ENCODE measurements around the gene RNPEP. TPM values are rescaled to one million over a fixed set of nuclear protein-coding genes. Genes with fewer than 3 reads are reported as not detected.

The RNPEP gene
- total RNA-seq, 1 experiment from 2014 or later = 99.8 TPM

- H3K4me1 ChIP-seq (ENCODE audit: control insufficient read depth, insufficient read depth, low read length) = peaks cover 52% of the 10 kb centered on the region
- TF ChIP-seq POLR2AphosphoS5 (IDR thresholded peaks at IDR 0.05; ENCODE audit: low read depth, low read length) (no peak), TCF7L2 (IDR thresholded peaks at IDR 0.05; ENCODE audit: low read depth, low read length) (no peak), REST (IDR thresholded peaks at IDR 0.05; ENCODE audit: insufficient read depth in 1 of 2, low read depth in 2 of 2, low read length in 1 of 2) (no peak), SIN3A (IDR thresholded peaks at IDR 0.05; ENCODE audit: borderline replicate concordance, insufficient read depth, low read depth, low read length) (no peak), CTCF (IDR thresholded peaks at IDR 0.05) (no peak)
- H3K36me3 ChIP-seq (ENCODE audit: control insufficient read depth, insufficient read depth, low read length) = peaks cover 14% of the 10 kb centered on the region
- intact Hi-C loops (cut with micrococcal nuclease; ENCODE audit: unreplicated experiment) (no loop called here), in situ Hi-C loops (cut with HindIII; ENCODE audit: low pct_unique_long_range_greater_than_20kb, low sequenced_read_pairs) (no loop called here)
- H3K4me3 ChIP-seq (ENCODE audit: low read depth in 2 of 2, low read length in 2 of 2) = peak overlapping the region in 1 of 2 experiments; percentile 25; a peak in 2 of 4 replicates
- no peak for DNase-seq (ENCODE audit: low read depth, low spot score)
- no peaks in the 10 kb centered on the region for H3K9me3 ChIP-seq (ENCODE audit: control insufficient read depth, insufficient read depth, low read depth, low read length)
- H3K27ac ChIP-seq (ENCODE audit: low read length) = peak overlapping the region; percentile 82
- BruUV-seq (replicated peaks) = no TSS peak
- ChIA-PET POLR2A (interaction anchor here (0.5 to 0.7 kb wide), 2 partner anchors 97 to 114 kb away, joined by 3 to 6 read pairs; no protein-coding TSS in a partner anchor), CTCF (interaction anchor here (0.7 to 2.3 kb wide), 6 partner anchors 9 to 120 kb away, joined by 3 to 12 read pairs (median 4); no protein-coding TSS in a partner anchor)
- H3K27me3 ChIP-seq (ENCODE audit: control insufficient read depth, insufficient read depth, low read length) = no peaks in the 10 kb centered on the region
- no peak for ATAC-seq
These were observed 25.5 kb downstream of the RNPEP start for GRCh38 chr1:202007805-202008489.

GRCh38 chr1:202009326-202010179 lies 27.1 kb downstream of the RNPEP start:
- Histone ChIP-seq H3K4me1 (ENCODE audit: control insufficient read depth, insufficient read depth, low read length) (peaks cover 52% of the 10 kb centered on the region), H3K27me3 (ENCODE audit: control insufficient read depth, insufficient read depth, low read length) (no peaks in the 10 kb centered on the region), H3K36me3 (ENCODE audit: control insufficient read depth, insufficient read depth, low read length) (peaks cover 12% of the 10 kb centered on the region), H3K27ac (ENCODE audit: low read length) (peak overlapping the region; percentile 86), H3K9me3 (ENCODE audit: control insufficient read depth, insufficient read depth, low read depth, low read length) (no peaks in the 10 kb centered on the region), H3K4me3 (ENCODE audit: low read depth in 2 of 2, low read length in 2 of 2) (peak overlapping the region; percentile 13 to 72; a peak in 3 of 4 replicates)
- intact Hi-C loops (cut with micrococcal nuclease; ENCODE audit: unreplicated experiment) (loop anchor here (1.0 kb wide), 1 partner anchor 110 kb away; no protein-coding TSS in a partner anchor), in situ Hi-C loops (cut with HindIII; ENCODE audit: low pct_unique_long_range_greater_than_20kb, low sequenced_read_pairs) (no loop called here)
- POLR2A ChIA-PET = interaction anchor here (0.7 to 1.6 kb wide), 3 partner anchors 97 to 134 kb away, joined by 3 to 5 read pairs (median 5); no protein-coding TSS in a partner anchor
- ATAC-seq = peak; percentile 84
- TSS peak; percentile 62 for BruUV-seq (replicated peaks)
- peak; percentile 91 for TF ChIP-seq CTCF (IDR thresholded peaks at IDR 0.05)
- no peak for TF ChIP-seq POLR2AphosphoS5 (IDR thresholded peaks at IDR 0.05; ENCODE audit: low read depth, low read length)
- DNase-seq (ENCODE audit: low read depth, low spot score) = no peak
- CTCF ChIA-PET = interaction anchor here (0.5 to 2.3 kb wide), 5 partner anchors 10 to 109 kb away, joined by 3 to 11 read pairs (median 5); no protein-coding TSS in a partner anchor

All from Panc1 (cell line).